A549 (cell line): Measurements from ENCODE around the gene PTEN. TPM values are rescaled to one million over a fixed set of nuclear protein-coding genes. Genes with fewer than 3 reads are reported as not detected.

Experiments
- ATAC-seq, 2 experiments: fragments of 200-7000 bp in 1 of 2; fragments of >200 bp in 1 of 2; cut with Nextera tagmentation in 1 of 2; cut with Tn5 transposase in 1 of 2; 3 replicates each; pipeline versions ENCODE4 v1.8.0 to v1.9.1; 2018 to 2020; ENCODE audit warnings: mild to moderate bottlenecking in 1 of 2, moderate library complexity in 1 of 2
- CTCF ChIA-PET: fragments of 300-600 bp; sonication (Branson Sonifier 250); formaldehyde crosslinking; extraction: SDS; loops from one replicate; lab custom pipeline; 2021; ENCODE audit warnings: antibody characterized with exemption, inconsistent platforms; lab: Yijun Ruan, JAX
- POLR2A ChIA-PET: fragments of 350-600 bp; formaldehyde crosslinking; extraction: SDS; loops from one replicate; lab custom pipeline; 2021; ENCODE audit warnings: antibody characterized with exemption, inconsistent platforms; lab: Yijun Ruan, JAX
- DNase-seq, 2 experiments: peaks; one replicate each; pipeline versions ENCODE4 v3.0.0 to v3.0.0-alpha.2; 2011 to 2016; ENCODE audit warnings: low read depth in 1 of 2, low spot score in 1 of 2
- FAIRE-seq: peaks from 2 replicates; lab custom pipeline; 2011; peaks lifted over from hg19 to GRCh38; lab: Jason Lieb, UNC
- H3K27ac ChIP-seq, 2 experiments: fragments of >200 bp; sonication (Bioruptor Twin); formaldehyde crosslinking; 3 replicates each; pipeline ENCODE4 v1.5.1; 2016 to 2017
- H3K4me1 ChIP-seq: fragments of >200 bp; sonication (Bioruptor Twin); formaldehyde crosslinking; 3 replicates; pipeline ENCODE4 v1.6.1; 2016
- H3K4me2 ChIP-seq: fragments of >200 bp; sonication (Bioruptor Twin); formaldehyde crosslinking; 3 replicates; pipeline ENCODE4 v1.6.1; 2016
- H3K4me3 ChIP-seq: fragments of >200 bp; sonication (Bioruptor Twin); formaldehyde crosslinking; 3 replicates; pipeline ENCODE4 v1.5.1; 2016
- H3K9me3 ChIP-seq: fragments of >200 bp; sonication (Bioruptor Twin); formaldehyde crosslinking; 3 replicates; pipeline ENCODE4 v1.6.1; 2016
- BCL3 ChIP-seq: fragments of >200 bp; sonication (Bioruptor Twin); formaldehyde crosslinking; IDR thresholded peaks from 3 replicates; pipeline ENCODE4 v1.6.1; 2016
- CBX2 ChIP-seq: fragments of 200-600 bp; sonication (generic); IDR thresholded peaks from 2 replicates; pipeline ENCODE4 v1.6.1; 2016; ENCODE audit warnings: low read depth, mild to moderate bottlenecking, borderline replicate concordance
- CBX8 ChIP-seq: fragments of 200-600 bp; sonication (generic); IDR thresholded peaks from 2 replicates; pipeline ENCODE4 v1.6.1; 2016
- CHD2 ChIP-seq: fragments of 150-350 bp; IDR thresholded peaks from 2 replicates; pipeline ENCODE4 v1.6.1; 2014; ENCODE audit warnings: low read length; ENCODE audit not compliant: partially characterized antibody
- E2F6 ChIP-seq: IDR thresholded peaks from 2 replicates; pipeline ENCODE4 v1.6.1; 2012; ENCODE audit warnings: low read depth, borderline replicate concordance
- EHF ChIP-seq: fragments of 250-450 bp; sonication (Bioruptor Pico); IDR thresholded peaks from 2 replicates; pipeline ENCODE4 v1.5.0; 2020; ENCODE audit warnings: mild to moderate bottlenecking
- ESRRA ChIP-seq: fragments of 150-350 bp; IDR thresholded peaks from 2 replicates; pipeline ENCODE4 v1.6.1; 2014; ENCODE audit warnings: mild to moderate bottlenecking, low read length, borderline replicate concordance
- FOXS1 ChIP-seq: fragments of 250-450 bp; sonication (Bioruptor Pico); IDR thresholded peaks from 2 replicates; pipeline ENCODE4 v1.5.0; 2020; ENCODE audit warnings: mild to moderate bottlenecking, moderate library complexity
- HEYL ChIP-seq: fragments of 250-450 bp; sonication (Bioruptor Pico); IDR thresholded peaks from 2 replicates; pipeline ENCODE4 v1.8.0; 2021; ENCODE audit warnings: mild to moderate bottlenecking, moderate library complexity
- MAFK ChIP-seq: fragments of 450-650 bp; IDR thresholded peaks from 2 replicates; pipeline ENCODE4 v1.6.1; 2014; ENCODE audit not compliant: partially characterized antibody
- NPAS2 ChIP-seq: fragments of 250-450 bp; sonication (Bioruptor Pico); IDR thresholded peaks from 2 replicates; pipeline ENCODE4 v1.8.0; 2022; ENCODE audit warnings: mild to moderate bottlenecking, moderate library complexity, borderline replicate concordance
- PBX3 ChIP-seq: IDR thresholded peaks from 2 replicates; pipeline ENCODE4 v1.6.1; 2012
- PHF8 ChIP-seq: fragments of 200-600 bp; sonication (generic); IDR thresholded peaks from 2 replicates; pipeline ENCODE4 v1.6.1; 2016; ENCODE audit warnings: low read depth, mild to moderate bottlenecking, antibody characterized with exemption, moderate library complexity, borderline replicate concordance
- POLR2AphosphoS2 ChIP-seq: conservative IDR thresholded peaks from 2 replicates; pipeline ENCODE4 v1.6.1; 2012; ENCODE audit warnings: low read length, improper control_type of control experiment, inconsistent platforms
- RARB ChIP-seq: fragments of 250-450 bp; sonication (Bioruptor Pico); IDR thresholded peaks from 2 replicates; pipeline ENCODE4 v1.8.0; 2021; ENCODE audit warnings: mild to moderate bottlenecking, moderate library complexity
- USF2 ChIP-seq: fragments of 450-650 bp; IDR thresholded peaks from 2 replicates; pipeline ENCODE4 v1.6.1; 2014; ENCODE audit warnings: antibody characterized with exemption
- WGBS: methylation state at CpG from one replicate; pipeline ENCODE4 v1.1.6; 2017; ENCODE audit errors: missing lambda C conversion rate; 5-methylcytosine and 5-hydroxymethylcytosine counted together
- polyA plus RNA-seq, 4 experiments: library from polyadenylated mRNA; depleted of rRNA in 3 of 4; stranded (reverse); fragments of >200 nt; fragmentation: RNase III in 1 of 4; extraction: RNeasy Plus Mini Kit Qiagen cat#74134 plus additional on column Dnase treatment in 1 of 4; gene quantifications; 2 replicates in 3 of 4; 3 replicates in 1 of 4; pipeline ENCODE4 v1.2.3, GENCODE V29; 2011 to 2017
- TF ChIP-seq, protein P1 (sequence below): fragments of 200-600 bp; sonication (generic); IDR thresholded peaks from 2 replicates; pipeline ENCODE4 v1.6.1; 2016; ENCODE audit warnings: antibody characterized with exemption, mild to moderate bottlenecking, moderate library complexity
- TF ChIP-seq, protein P2 (sequence below): fragments of >200 bp; sonication (Bioruptor Twin); formaldehyde crosslinking; IDR thresholded peaks from 3 replicates; pipeline ENCODE4 v1.5.1; 2016

The PTEN gene
- polyA plus RNA-seq, 2 of the 4 experiments (the other 2 are of a cell fraction): 33.6 to 58.3 TPM

DNA sequence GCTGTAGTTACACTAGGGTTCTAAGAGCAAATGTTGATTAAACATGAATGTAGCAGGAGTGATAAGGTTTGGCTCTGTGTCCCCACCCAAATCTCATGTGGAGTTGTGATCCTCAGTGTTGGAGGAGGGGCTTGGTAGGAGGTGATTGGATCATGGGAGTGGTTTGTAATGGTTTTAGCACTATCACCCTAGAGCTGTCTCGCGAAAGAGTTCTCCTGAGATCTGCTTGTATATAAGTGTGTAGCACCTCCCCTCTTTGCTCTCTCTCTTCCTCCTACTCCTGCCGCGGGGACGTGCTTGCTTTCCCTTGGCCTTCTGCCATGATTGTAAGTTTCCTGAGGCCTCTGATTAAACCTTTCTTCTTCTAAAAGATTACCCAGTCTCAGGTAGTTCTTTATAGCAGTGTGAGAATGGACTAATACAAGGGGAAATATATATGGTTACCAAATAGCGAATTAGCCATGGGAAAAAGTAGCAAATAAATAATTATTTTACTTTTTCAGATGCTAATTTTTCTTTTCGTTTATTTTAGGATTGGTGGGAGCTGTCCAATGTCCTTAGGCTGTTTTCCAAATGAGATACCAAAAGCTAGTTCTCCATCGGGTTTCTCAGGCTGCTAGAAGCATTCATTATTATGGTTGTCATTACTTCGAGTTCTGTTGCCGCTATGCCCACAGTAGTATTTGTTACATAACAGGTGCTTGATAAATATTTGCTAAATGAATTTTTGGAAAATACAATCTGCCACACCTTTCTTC is 58.7 kb downstream of the PTEN start:
- ChIA-PET POLR2A (no interaction called here), CTCF (no interaction called here)
- H3K4me3 ChIP-seq: no peak overlapping the region
- FAIRE-seq (no peak), DNase-seq (no peak), ATAC-seq (no peak)
- H3K4me1 ChIP-seq: peaks cover 12% of the 10 kb centered on the region; the same call in 1 of the 3 replicates
- no peak overlapping the region for H3K4me2 ChIP-seq
- no peak overlapping the region for H3K27ac ChIP-seq
- TF ChIP-seq, protein P1, sequence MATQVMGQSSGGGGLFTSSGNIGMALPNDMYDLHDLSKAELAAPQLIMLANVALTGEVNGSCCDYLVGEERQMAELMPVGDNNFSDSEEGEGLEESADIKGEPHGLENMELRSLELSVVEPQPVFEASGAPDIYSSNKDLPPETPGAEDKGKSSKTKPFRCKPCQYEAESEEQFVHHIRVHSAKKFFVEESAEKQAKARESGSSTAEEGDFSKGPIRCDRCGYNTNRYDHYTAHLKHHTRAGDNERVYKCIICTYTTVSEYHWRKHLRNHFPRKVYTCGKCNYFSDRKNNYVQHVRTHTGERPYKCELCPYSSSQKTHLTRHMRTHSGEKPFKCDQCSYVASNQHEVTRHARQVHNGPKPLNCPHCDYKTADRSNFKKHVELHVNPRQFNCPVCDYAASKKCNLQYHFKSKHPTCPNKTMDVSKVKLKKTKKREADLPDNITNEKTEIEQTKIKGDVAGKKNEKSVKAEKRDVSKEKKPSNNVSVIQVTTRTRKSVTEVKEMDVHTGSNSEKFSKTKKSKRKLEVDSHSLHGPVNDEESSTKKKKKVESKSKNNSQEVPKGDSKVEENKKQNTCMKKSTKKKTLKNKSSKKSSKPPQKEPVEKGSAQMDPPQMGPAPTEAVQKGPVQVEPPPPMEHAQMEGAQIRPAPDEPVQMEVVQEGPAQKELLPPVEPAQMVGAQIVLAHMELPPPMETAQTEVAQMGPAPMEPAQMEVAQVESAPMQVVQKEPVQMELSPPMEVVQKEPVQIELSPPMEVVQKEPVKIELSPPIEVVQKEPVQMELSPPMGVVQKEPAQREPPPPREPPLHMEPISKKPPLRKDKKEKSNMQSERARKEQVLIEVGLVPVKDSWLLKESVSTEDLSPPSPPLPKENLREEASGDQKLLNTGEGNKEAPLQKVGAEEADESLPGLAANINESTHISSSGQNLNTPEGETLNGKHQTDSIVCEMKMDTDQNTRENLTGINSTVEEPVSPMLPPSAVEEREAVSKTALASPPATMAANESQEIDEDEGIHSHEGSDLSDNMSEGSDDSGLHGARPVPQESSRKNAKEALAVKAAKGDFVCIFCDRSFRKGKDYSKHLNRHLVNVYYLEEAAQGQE: peak; percentile 83
- no peak for TF ChIP-seq ESRRA
- 88% methylated on average over 10 of the region's 10 CpGs for WGBS
- no peaks in the 10 kb centered on the region for H3K9me3 ChIP-seq

DNA sequence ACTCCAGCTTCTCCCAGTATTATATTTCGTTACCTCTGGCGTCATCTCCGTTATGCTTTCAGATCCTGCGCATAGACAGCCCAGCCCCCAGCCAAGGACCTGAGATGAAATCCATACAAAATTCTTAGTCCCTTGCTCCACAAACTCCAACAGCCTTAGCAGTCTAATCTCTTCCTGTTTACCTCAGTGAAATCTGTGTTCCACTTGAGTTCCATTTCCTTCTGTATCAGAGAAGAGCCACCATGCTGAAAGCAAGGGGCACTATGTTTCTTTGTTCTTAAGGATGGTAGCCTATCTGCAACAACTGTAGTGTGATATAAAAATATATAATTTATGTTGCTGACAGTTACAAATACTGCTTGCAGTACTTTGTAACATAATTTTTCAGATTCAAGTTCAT is 59.8 kb downstream of the PTEN start:
- peaks cover 12% of the 10 kb centered on the region; the same call in 1 of the 3 replicates for H3K4me1 ChIP-seq
- H3K9me3 ChIP-seq: no peaks in the 10 kb centered on the region
- DNase-seq: no peak
- H3K27ac ChIP-seq: no peak overlapping the region
- 97% methylated on average over 4 of the region's 4 CpGs for WGBS
- ChIA-PET CTCF (no interaction called here), POLR2A (no interaction called here)
- no peak for ATAC-seq
- H3K4me3 ChIP-seq: no peak overlapping the region
- TF ChIP-seq PBX3: no peak
- no peak for TF ChIP-seq EHF (CRISPR knock-in tag)
- TF ChIP-seq CBX8: no peak
- no peak overlapping the region for H3K4me2 ChIP-seq
- FAIRE-seq: no peak

DNA sequence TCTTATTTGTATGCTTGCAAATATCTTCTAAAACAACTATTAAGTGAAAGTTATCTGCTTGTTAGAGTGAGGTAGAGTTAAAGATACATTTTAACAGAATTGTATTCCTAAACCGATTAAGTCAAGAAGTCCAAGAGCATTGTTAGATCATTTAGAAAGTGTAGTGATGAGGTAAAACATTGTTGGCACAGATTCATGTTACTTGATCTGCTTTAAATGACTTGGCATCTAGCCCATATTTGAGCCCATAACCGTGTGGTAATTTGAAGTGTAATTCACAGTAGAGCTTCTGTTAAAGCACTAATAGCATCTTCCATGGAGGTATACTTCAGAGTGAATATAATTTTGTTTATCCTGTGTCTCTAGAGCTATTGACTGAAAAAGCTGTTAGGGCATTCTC is 62.1 kb downstream of the PTEN start:
- CTCF ChIA-PET: no interaction called here
- FAIRE-seq (no peak), DNase-seq (no peak), ATAC-seq (no peak)
- Histone ChIP-seq H3K4me3 (no peak overlapping the region), H3K4me1 (peaks cover 24% of the 10 kb centered on the region), H3K27ac (no peak overlapping the region), H3K9me3 (no peaks in the 10 kb centered on the region), H3K4me2 (no peak overlapping the region)
- POLR2A ChIA-PET: no interaction called here
- TF ChIP-seq BCL3: no peak
- no peak for TF ChIP-seq FOXS1 (CRISPR knock-in tag)
- TF ChIP-seq NPAS2 (CRISPR knock-in tag): no peak
- no peak for TF ChIP-seq USF2
- TF ChIP-seq PHF8: no peak
- 65% methylated on average over 2 of the region's 2 CpGs for WGBS

- Histone ChIP-seq H3K4me3 (no peak overlapping the region), H3K4me2 (no peak overlapping the region), H3K27ac (no peak overlapping the region), H3K9me3 (no peaks in the 10 kb centered on the region), H3K4me1 (peaks cover 40% of the 10 kb centered on the region)
- no peak for FAIRE-seq
- ATAC-seq: no peak
- WGBS: 94% methylated on average over 2 of the region's 2 CpGs
- DNase-seq: no peak
- ChIA-PET CTCF (no interaction called here), POLR2A (no interaction called here)
- TF ChIP-seq HEYL (CRISPR knock-in tag) (no peak), EHF (CRISPR knock-in tag) (no peak), CHD2 (no peak), CBX2 (no peak), USF2 (no peak), MAFK (no peak), RARB (no peak), POLR2AphosphoS2 (no peak), E2F6 (no peak)
- TF ChIP-seq, protein P2, sequence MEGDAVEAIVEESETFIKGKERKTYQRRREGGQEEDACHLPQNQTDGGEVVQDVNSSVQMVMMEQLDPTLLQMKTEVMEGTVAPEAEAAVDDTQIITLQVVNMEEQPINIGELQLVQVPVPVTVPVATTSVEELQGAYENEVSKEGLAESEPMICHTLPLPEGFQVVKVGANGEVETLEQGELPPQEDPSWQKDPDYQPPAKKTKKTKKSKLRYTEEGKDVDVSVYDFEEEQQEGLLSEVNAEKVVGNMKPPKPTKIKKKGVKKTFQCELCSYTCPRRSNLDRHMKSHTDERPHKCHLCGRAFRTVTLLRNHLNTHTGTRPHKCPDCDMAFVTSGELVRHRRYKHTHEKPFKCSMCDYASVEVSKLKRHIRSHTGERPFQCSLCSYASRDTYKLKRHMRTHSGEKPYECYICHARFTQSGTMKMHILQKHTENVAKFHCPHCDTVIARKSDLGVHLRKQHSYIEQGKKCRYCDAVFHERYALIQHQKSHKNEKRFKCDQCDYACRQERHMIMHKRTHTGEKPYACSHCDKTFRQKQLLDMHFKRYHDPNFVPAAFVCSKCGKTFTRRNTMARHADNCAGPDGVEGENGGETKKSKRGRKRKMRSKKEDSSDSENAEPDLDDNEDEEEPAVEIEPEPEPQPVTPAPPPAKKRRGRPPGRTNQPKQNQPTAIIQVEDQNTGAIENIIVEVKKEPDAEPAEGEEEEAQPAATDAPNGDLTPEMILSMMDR: no peak
These were observed 63.7 kb downstream of the PTEN start for GRCh38 chr10:87927091-87927490.
